Measurements from ENCODE around the gene PCID2. TPM values are rescaled to one million over a fixed set of nuclear protein-coding genes. Genes with fewer than 3 reads are reported as not detected.
"Not testable (repeated sequence)": the region's sequence is repeated elsewhere in the genome, so short reads cannot be mapped to it uniquely, and the experiment has no call there.

The PCID2 gene
- total RNA-seq: 10 to 100 TPM; 42.0 to 55.1 (median 47.1) TPM
- 43.1 TPM for polyA plus RNA-seq
- long read RNA-seq, donor 1, transcript PCID2-206 (15 exons, 1,671 nt): minor isoform, 24 of 176 reads
- long read RNA-seq, donor 1, transcript PCID2-202 (14 exons, 1,898 nt): major isoform, 104 of 176 reads
- long read RNA-seq, donor 1, transcript PCID2-205 (15 exons, 1,654 nt): minor isoform, 12 of 176 reads
- long read RNA-seq, donor 1, transcript PCID2-203 (14 exons, 2,372 nt): minor isoform, 8 of 176 reads
- long read RNA-seq, donor 1, partial matches to known transcripts: 6 of 176 reads
- long read RNA-seq, donor 1, other reads (novel, unspliced or antisense): 17 of 176 reads
- long read RNA-seq, donor 2, transcript PCID2-202 (14 exons, 1,898 nt): major isoform, 43 of 65 reads
- long read RNA-seq, donor 2, transcript PCID2-205 (15 exons, 1,654 nt): minor isoform, 9 of 65 reads
- long read RNA-seq, donor 2, partial matches to known transcripts: 2 of 65 reads
- long read RNA-seq, donor 2, other reads (novel, unspliced or antisense): 4 of 65 reads
- long read RNA-seq, donor 3, full-length matches to known transcripts: 314 of 365 reads
- long read RNA-seq, donor 3, partial matches to known transcripts: 13 of 365 reads
- long read RNA-seq, donor 3, other reads (novel, unspliced or antisense): 38 of 365 reads
- long read RNA-seq, donor 4, transcript PCID2-206 (15 exons, 1,671 nt): minor isoform, 9 of 69 reads
- long read RNA-seq, donor 4, transcript PCID2-202 (14 exons, 1,898 nt): major isoform, 38 of 69 reads
- long read RNA-seq, donor 4, transcript PCID2-205 (15 exons, 1,654 nt): minor isoform, 9 of 69 reads
- long read RNA-seq, donor 4, partial matches to known transcripts: 2 of 69 reads
- long read RNA-seq, donor 4, other reads (novel, unspliced or antisense): 9 of 69 reads

GRCh38 chr13:113208421-113209335 is at the start of gene PCID2:
PCID2 (minus strand) TSS chr13:113208669; CDS start chr13:113208634, 35 bp downstream.
- Histone ChIP-seq H3K27ac (ENCODE audit: low read length) (peak within 1 kb of the TSS; percentile 98), H3K27me3 (ENCODE audit: control insufficient read depth, insufficient read depth) (no peaks in the 10 kb centered on the region), H3K9me3 (ENCODE audit: control insufficient read depth, low read length) (no peaks in the 10 kb centered on the region), H3K4me1 (ENCODE audit: control insufficient read depth, insufficient read depth, low read length) (peaks cover 5% of the 10 kb centered on the region), H3K4me3 (ENCODE audit: low read length) (peak within 1 kb of the TSS; percentile 99)
- DNase-seq: peak; percentile 90 to 96 (median 96)
- intact Hi-C loops (cut with DNase I): no loop called here
- under 1% methylated on average over 102 of the region's 103 CpGs for WGBS
- peak; percentile 92 to 93 for ATAC-seq

GRCh38 chr13:113257908-113258307 is 49.4 kb upstream of the PCID2 start:
- H3K4me3 ChIP-seq (ENCODE audit: low read length); H3K27ac ChIP-seq (ENCODE audit: low read length); H3K27me3 ChIP-seq (ENCODE audit: control insufficient read depth, insufficient read depth); H3K9me3 ChIP-seq (ENCODE audit: control insufficient read depth, low read length); DNase-seq; intact Hi-C loops (cut with DNase I); H3K4me1 ChIP-seq (ENCODE audit: control insufficient read depth, insufficient read depth, low read length); ATAC-seq: not testable (repeated sequence)
- WGBS: 95% methylated on average over 6 of the region's 6 CpGs

GRCh38 chr13:113252516-113253095 is 44.1 kb upstream of the PCID2 start:
- no peaks in the 10 kb centered on the region for H3K27me3 ChIP-seq (ENCODE audit: control insufficient read depth, insufficient read depth)
- WGBS: 83% methylated on average over 11 of the region's 11 CpGs
- H3K9me3 ChIP-seq (ENCODE audit: control insufficient read depth, low read length): no peaks in the 10 kb centered on the region
- no peak overlapping the region for H3K27ac ChIP-seq (ENCODE audit: low read length)
- intact Hi-C loops (cut with DNase I): no loop called here
- no peaks in the 10 kb centered on the region for H3K4me1 ChIP-seq (ENCODE audit: control insufficient read depth, insufficient read depth, low read length)
- ATAC-seq: no peak
- DNase-seq: no peak
- H3K4me3 ChIP-seq (ENCODE audit: low read length): no peak overlapping the region

DNA sequence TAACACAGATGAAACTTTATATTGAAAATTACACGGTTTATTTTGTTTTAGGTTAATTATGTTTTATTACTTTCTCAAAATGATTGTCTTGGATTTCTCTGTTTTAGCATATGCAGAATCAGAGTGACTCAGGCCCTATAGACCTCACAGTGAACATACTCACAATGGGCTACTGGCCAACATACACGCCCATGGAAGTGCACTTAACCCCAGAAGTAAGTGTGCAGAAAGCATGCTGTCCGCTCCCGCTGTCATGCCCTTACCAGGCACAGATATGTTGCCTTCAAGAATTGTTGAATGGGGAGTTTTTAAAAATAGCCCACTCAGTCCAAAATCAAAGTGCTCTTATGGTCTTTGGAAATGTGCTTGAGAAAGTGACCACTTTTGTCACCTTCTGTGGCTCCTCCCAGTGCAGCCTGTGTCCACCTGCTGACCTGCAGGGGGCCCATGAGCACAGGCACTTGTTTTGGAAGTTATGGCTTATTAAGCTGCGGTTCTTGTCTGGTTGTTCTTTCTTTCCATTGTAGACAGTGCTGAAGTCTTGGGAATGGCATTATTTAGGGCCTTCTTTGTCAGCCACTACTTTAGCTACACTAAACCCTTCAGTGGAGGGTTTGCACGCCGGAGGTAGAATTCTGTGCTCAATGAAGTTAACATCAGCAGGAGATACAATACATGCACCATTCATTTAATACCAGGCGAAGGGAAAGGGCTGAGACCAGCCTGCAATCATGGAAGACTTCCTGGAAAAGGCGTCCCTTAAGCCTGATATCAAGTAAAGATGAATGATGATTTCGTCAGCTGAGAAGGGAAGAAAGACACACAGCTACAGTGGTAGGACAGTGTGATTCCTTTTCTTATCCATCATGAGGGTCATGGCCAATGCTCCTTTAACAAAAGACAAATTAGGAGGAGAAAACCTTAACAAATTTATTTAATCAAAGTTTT is 37.7 kb upstream of the PCID2 start:
- WGBS: 79% methylated on average over 10 of the region's 10 CpGs
- H3K27ac ChIP-seq (ENCODE audit: low read length): no peak overlapping the region

DNA sequence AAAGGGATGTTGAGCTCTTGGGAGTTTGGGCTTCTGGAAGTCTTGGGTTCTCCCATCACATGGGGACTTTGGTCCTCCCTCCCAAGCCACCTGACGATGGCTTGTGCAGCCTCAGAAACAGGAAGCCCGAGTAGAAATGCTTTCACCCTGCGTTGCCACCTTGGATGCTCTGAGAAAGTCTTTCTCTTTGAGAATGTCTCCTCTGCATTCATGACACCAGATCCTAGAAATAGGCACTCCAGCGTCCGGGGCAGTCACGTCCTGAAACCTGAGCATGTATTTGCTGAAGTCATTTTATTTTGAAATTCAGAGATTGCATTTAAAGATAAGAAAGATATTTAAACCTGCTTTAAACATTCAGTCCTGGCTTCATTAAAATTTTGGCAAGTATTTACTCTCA is 35.4 kb upstream of the PCID2 start:
- 79% methylated on average over 6 of the region's 6 CpGs for WGBS
- Histone ChIP-seq H3K4me1 (ENCODE audit: control insufficient read depth, insufficient read depth, low read length) (no peaks in the 10 kb centered on the region), H3K27ac (ENCODE audit: low read length) (no peak overlapping the region), H3K9me3 (ENCODE audit: control insufficient read depth, low read length) (no peaks in the 10 kb centered on the region), H3K4me3 (ENCODE audit: low read length) (no peak overlapping the region), H3K27me3 (ENCODE audit: control insufficient read depth, insufficient read depth) (no peaks in the 10 kb centered on the region)
- ATAC-seq: no peak
- no peak for DNase-seq
- intact Hi-C loops (cut with DNase I): no loop called here

More for the DNA sequence above, 37.7 kb upstream of the PCID2 start:
- Histone ChIP-seq H3K27me3 (ENCODE audit: control insufficient read depth, insufficient read depth) (no peaks in the 10 kb centered on the region), H3K9me3 (ENCODE audit: control insufficient read depth, low read length) (no peaks in the 10 kb centered on the region), H3K4me3 (ENCODE audit: low read length) (no peak overlapping the region), H3K4me1 (ENCODE audit: control insufficient read depth, insufficient read depth, low read length) (no peaks in the 10 kb centered on the region)
- ATAC-seq (no peak), DNase-seq (no peak)
- intact Hi-C loops (cut with DNase I): no loop called here

GRCh38 chr13:113241623-113242022 is 33.2 kb upstream of the PCID2 start:
- DNase-seq; H3K9me3 ChIP-seq (ENCODE audit: control insufficient read depth, low read length); H3K4me3 ChIP-seq (ENCODE audit: low read length); H3K4me1 ChIP-seq (ENCODE audit: control insufficient read depth, insufficient read depth, low read length); ATAC-seq; intact Hi-C loops (cut with DNase I); H3K27me3 ChIP-seq (ENCODE audit: control insufficient read depth, insufficient read depth); H3K27ac ChIP-seq (ENCODE audit: low read length): not testable (repeated sequence)
- 87% methylated on average over 8 of the region's 8 CpGs for WGBS

GRCh38 chr13:113239986-113240385 is 31.5 kb upstream of the PCID2 start:
- H3K27ac ChIP-seq (ENCODE audit: low read length): no peak overlapping the region
- no peak for DNase-seq
- ATAC-seq: no peak
- no peaks in the 10 kb centered on the region for H3K4me1 ChIP-seq (ENCODE audit: control insufficient read depth, insufficient read depth, low read length)
- H3K9me3 ChIP-seq (ENCODE audit: control insufficient read depth, low read length): no peaks in the 10 kb centered on the region
- intact Hi-C loops (cut with DNase I): no loop called here
- H3K4me3 ChIP-seq (ENCODE audit: low read length): no peak overlapping the region
- no peaks in the 10 kb centered on the region for H3K27me3 ChIP-seq (ENCODE audit: control insufficient read depth, insufficient read depth)
- 88% methylated on average over 6 of the region's 6 CpGs for WGBS

DNA sequence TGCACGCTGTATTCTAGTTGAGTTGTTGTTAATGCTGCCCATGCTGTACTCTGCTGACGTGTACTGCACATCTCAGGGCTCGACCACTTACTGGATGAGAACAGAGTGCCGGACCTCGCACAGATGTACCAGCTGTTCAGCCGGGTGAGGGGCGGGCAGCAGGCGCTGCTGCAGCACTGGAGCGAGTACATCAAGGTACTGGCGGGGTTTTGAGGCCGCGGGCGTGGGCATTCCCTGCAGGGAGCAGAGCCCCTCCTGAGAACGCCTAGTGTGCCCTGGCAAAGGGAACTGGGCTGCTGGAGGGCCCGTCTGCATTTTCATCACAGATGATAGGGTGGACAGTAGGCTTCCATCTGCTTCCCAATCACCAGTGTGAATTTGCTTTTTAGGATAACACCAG is 30.9 kb upstream of the PCID2 start:
- Histone ChIP-seq H3K9me3 (ENCODE audit: control insufficient read depth, low read length) (no peaks in the 10 kb centered on the region), H3K27ac (ENCODE audit: low read length) (no peak overlapping the region), H3K27me3 (ENCODE audit: control insufficient read depth, insufficient read depth) (no peaks in the 10 kb centered on the region), H3K4me3 (ENCODE audit: low read length) (no peak overlapping the region), H3K4me1 (ENCODE audit: control insufficient read depth, insufficient read depth, low read length) (no peaks in the 10 kb centered on the region)
- ATAC-seq (no peak), DNase-seq (no peak)
- intact Hi-C loops (cut with DNase I): no loop called here
- 90% methylated on average over 15 of the region's 15 CpGs for WGBS

- Histone ChIP-seq H3K4me3 (ENCODE audit: low read length) (no peak overlapping the region), H3K4me1 (ENCODE audit: control insufficient read depth, insufficient read depth, low read length) (no peaks in the 10 kb centered on the region), H3K27ac (ENCODE audit: low read length) (no peak overlapping the region), H3K9me3 (ENCODE audit: control insufficient read depth, low read length) (no peaks in the 10 kb centered on the region), H3K27me3 (ENCODE audit: control insufficient read depth, insufficient read depth) (no peaks in the 10 kb centered on the region)
- DNase-seq (no peak), ATAC-seq (no peak)
- intact Hi-C loops (cut with DNase I): no loop called here
- 80% methylated on average over 4 of the region's 4 CpGs for WGBS
Measured at GRCh38 chr13:113238536-113238935, 30.1 kb upstream of the PCID2 start.
